SK-N-SH treated with all-trans-retinoic acid at 6 μM for 48 hours (cell line): ENCODE results near the gene TBR1.

Source experiments
- ATAC-seq: fragments of 200-7000 bp; cut with Tn5 transposase; 3 replicates; pipeline ENCODE4 v1.9.1; 2020; ENCODE audit warnings: mild to moderate bottlenecking, moderate library complexity
- ARNTL ChIP-seq: fragments of 450-650 bp; formaldehyde crosslinking; IDR thresholded peaks from 2 replicates; pipeline ENCODE4 v1.5.0; 2020; ENCODE audit warnings: low read depth, mild to moderate bottlenecking, moderate library complexity, borderline replicate concordance
- BACH2 ChIP-seq: fragments of 250-450 bp; sonication (Bioruptor Pico); IDR thresholded peaks from 2 replicates; pipeline ENCODE4 v1.9.0; 2021; ENCODE audit warnings: mild to moderate bottlenecking, borderline replicate concordance
- CSDC2 ChIP-seq: fragments of 250-450 bp; sonication (Bioruptor Pico); IDR thresholded peaks from 2 replicates; pipeline ENCODE4 v1.5.0; 2020; ENCODE audit warnings: mild to moderate bottlenecking, moderate library complexity
- CSRNP3 ChIP-seq: fragments of 250-450 bp; sonication (Bioruptor Pico); IDR thresholded peaks from 2 replicates; pipeline ENCODE4 v1.5.1; 2021; ENCODE audit warnings: mild to moderate bottlenecking, moderate library complexity
- ESRRG ChIP-seq: fragments of 250-450 bp; sonication (Bioruptor Pico); IDR thresholded peaks from 2 replicates; pipeline ENCODE4 v1.6.1; 2021; ENCODE audit warnings: mild to moderate bottlenecking
- GLIS3 ChIP-seq: fragments of 250-450 bp; sonication (Bioruptor Pico); IDR thresholded peaks from 2 replicates; pipeline ENCODE4 v1.5.0; 2020; ENCODE audit warnings: mild to moderate bottlenecking, moderate library complexity
- ISL1 ChIP-seq: fragments of 250-450 bp; sonication (Bioruptor Pico); IDR thresholded peaks from 2 replicates; pipeline ENCODE4 v2.1.2; 2022; ENCODE audit warnings: mild to moderate bottlenecking, moderate library complexity
- OSR1 ChIP-seq: fragments of 250-450 bp; sonication (Bioruptor Pico); IDR thresholded peaks from 2 replicates; pipeline ENCODE4 v1.8.0; 2022; ENCODE audit warnings: moderate library complexity, mild to moderate bottlenecking, inconsistent platforms
- PATZ1 ChIP-seq: fragments of 250-450 bp; sonication (Bioruptor Pico); IDR thresholded peaks from 2 replicates; pipeline ENCODE4 v1.8.0; 2020; ENCODE audit warnings: mild to moderate bottlenecking, moderate library complexity, borderline replicate concordance
- POU6F1 ChIP-seq: fragments of 250-450 bp; sonication (Bioruptor Pico); IDR thresholded peaks from 2 replicates; pipeline ENCODE4 v1.8.0; 2021; ENCODE audit warnings: low read depth, mild to moderate bottlenecking, moderate library complexity, borderline replicate concordance
- PPARA ChIP-seq: fragments of 250-450 bp; sonication (Bioruptor Pico); IDR thresholded peaks from 2 replicates; pipeline ENCODE4 v1.5.0; 2020; ENCODE audit warnings: mild to moderate bottlenecking, borderline replicate concordance
- RARB ChIP-seq: fragments of 250-450 bp; sonication (Bioruptor Pico); IDR thresholded peaks from 2 replicates; pipeline ENCODE4 v1.8.0; 2021; ENCODE audit warnings: mild to moderate bottlenecking, moderate library complexity
- SNAI2 ChIP-seq: fragments of 250-450 bp; sonication (Bioruptor Pico); IDR thresholded peaks from 2 replicates; pipeline ENCODE4 v1.5.0; 2020; ENCODE audit warnings: mild to moderate bottlenecking, moderate library complexity
- TCF4 ChIP-seq: fragments of 250-450 bp; sonication (Bioruptor Pico); IDR thresholded peaks from 2 replicates; pipeline ENCODE4 v1.8.0; 2021; ENCODE audit warnings: mild to moderate bottlenecking, moderate library complexity, borderline replicate concordance
- TOX ChIP-seq: fragments of 250-450 bp; sonication (Bioruptor Pico); IDR thresholded peaks from 2 replicates; pipeline ENCODE4 v1.8.0; 2021; ENCODE audit warnings: mild to moderate bottlenecking, moderate library complexity, borderline replicate concordance
- ZC3H10 ChIP-seq: fragments of 250-450 bp; sonication (Bioruptor Pico); IDR thresholded peaks from 2 replicates; pipeline ENCODE4 v1.5.1; 2021; ENCODE audit warnings: mild to moderate bottlenecking, moderate library complexity
- ZFP30 ChIP-seq: fragments of 450-650 bp; formaldehyde crosslinking; IDR thresholded peaks from 2 replicates; pipeline ENCODE4 v1.5.0; 2022; ENCODE audit warnings: mild to moderate bottlenecking, moderate library complexity
- ZNF565 ChIP-seq: fragments of 450-650 bp; formaldehyde crosslinking; conservative IDR thresholded peaks from 2 replicates; pipeline ENCODE4 v1.5.0; 2020; ENCODE audit warnings: low read depth, mild to moderate bottlenecking, moderate library complexity
- ZNF8 ChIP-seq: fragments of 450-650 bp; formaldehyde crosslinking; IDR thresholded peaks from 2 replicates; pipeline ENCODE4 v1.5.0; 2020; ENCODE audit warnings: mild to moderate bottlenecking, moderate library complexity
- TF ChIP-seq, protein P1 (sequence below): fragments of 250-450 bp; sonication (Bioruptor Pico); IDR thresholded peaks from 2 replicates; pipeline ENCODE4 v1.5.0; 2020; ENCODE audit warnings: mild to moderate bottlenecking, moderate library complexity
- TF ChIP-seq, protein P2 (sequence below): fragments of 250-450 bp; sonication (Bioruptor Pico); IDR thresholded peaks from 2 replicates; pipeline ENCODE4 v1.5.1; 2020; ENCODE audit warnings: low read depth, mild to moderate bottlenecking, moderate library complexity

Gene TBR1

GRCh38 chr2:161388146-161388779, 27.8 kb upstream of the TBR1 start (continued):
- TF ChIP-seq, protein P1, sequence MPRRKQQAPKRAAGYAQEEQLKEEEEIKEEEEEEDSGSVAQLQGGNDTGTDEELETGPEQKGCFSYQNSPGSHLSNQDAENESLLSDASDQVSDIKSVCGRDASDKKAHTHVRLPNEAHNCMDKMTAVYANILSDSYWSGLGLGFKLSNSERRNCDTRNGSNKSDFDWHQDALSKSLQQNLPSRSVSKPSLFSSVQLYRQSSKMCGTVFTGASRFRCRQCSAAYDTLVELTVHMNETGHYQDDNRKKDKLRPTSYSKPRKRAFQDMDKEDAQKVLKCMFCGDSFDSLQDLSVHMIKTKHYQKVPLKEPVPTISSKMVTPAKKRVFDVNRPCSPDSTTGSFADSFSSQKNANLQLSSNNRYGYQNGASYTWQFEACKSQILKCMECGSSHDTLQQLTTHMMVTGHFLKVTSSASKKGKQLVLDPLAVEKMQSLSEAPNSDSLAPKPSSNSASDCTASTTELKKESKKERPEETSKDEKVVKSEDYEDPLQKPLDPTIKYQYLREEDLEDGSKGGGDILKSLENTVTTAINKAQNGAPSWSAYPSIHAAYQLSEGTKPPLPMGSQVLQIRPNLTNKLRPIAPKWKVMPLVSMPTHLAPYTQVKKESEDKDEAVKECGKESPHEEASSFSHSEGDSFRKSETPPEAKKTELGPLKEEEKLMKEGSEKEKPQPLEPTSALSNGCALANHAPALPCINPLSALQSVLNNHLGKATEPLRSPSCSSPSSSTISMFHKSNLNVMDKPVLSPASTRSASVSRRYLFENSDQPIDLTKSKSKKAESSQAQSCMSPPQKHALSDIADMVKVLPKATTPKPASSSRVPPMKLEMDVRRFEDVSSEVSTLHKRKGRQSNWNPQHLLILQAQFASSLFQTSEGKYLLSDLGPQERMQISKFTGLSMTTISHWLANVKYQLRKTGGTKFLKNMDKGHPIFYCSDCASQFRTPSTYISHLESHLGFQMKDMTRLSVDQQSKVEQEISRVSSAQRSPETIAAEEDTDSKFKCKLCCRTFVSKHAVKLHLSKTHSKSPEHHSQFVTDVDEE (CRISPR knock-in tag) = no peak
- TF ChIP-seq ZNF565 (CRISPR knock-in tag) (no peak), PATZ1 (CRISPR knock-in tag) (no peak), ZNF8 (CRISPR knock-in tag) (no peak), TCF4 (CRISPR knock-in tag) (no peak), ZC3H10 (CRISPR knock-in tag) (no peak), OSR1 (no peak), ISL1 (CRISPR knock-in tag) (no peak), ARNTL (CRISPR knock-in tag) (no peak), GLIS3 (CRISPR knock-in tag) (no peak)
- TF ChIP-seq, protein P2, sequence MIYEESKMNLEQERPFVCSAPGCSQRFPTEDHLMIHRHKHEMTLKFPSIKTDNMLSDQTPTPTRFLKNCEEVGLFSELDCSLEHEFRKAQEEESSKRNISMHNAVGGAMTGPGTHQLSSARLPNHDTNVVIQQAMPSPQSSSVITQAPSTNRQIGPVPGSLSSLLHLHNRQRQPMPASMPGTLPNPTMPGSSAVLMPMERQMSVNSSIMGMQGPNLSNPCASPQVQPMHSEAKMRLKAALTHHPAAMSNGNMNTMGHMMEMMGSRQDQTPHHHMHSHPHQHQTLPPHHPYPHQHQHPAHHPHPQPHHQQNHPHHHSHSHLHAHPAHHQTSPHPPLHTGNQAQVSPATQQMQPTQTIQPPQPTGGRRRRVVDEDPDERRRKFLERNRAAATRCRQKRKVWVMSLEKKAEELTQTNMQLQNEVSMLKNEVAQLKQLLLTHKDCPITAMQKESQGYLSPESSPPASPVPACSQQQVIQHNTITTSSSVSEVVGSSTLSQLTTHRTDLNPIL (CRISPR knock-in tag) = no peak

GRCh38 chr2:161391737-161392506, 24.2 kb upstream of the TBR1 start:
- no peak for TF ChIP-seq TCF4 (CRISPR knock-in tag)
- TF ChIP-seq ESRRG = no peak
- no peak for TF ChIP-seq PATZ1 (CRISPR knock-in tag)
- no peak for TF ChIP-seq RARB (CRISPR knock-in tag)
- TF ChIP-seq, all 23 proteins: peak for 0
- no peak for ATAC-seq

GRCh38 chr2:161400076-161400475, 16.0 kb upstream of the TBR1 start:
- TF ChIP-seq SNAI2 (no peak), ZFP30 (CRISPR knock-in tag) (no peak), BACH2 (CRISPR knock-in tag) (no peak), PATZ1 (CRISPR knock-in tag) (no peak), TOX (no peak), GLIS3 (CRISPR knock-in tag) (no peak), TCF4 (CRISPR knock-in tag) (no peak), ZC3H10 (CRISPR knock-in tag) (no peak), POU6F1 (no peak), CSDC2 (no peak), PPARA (CRISPR knock-in tag) (no peak), CSRNP3 (CRISPR knock-in tag) (no peak)
- ATAC-seq = no peak
